GM21367 (cell line): ENCODE data around the gene NOL6.
"Not testable (repeated sequence)": the region's sequence is repeated elsewhere in the genome, so short reads cannot be mapped to it uniquely, and the experiment has no call there.

ENCODE experiments used
- ATAC-seq: cut with Tn5 transposase; IDR thresholded peaks from one replicate; pipeline ENCODE4 v1.9.1; 2021; ENCODE audit not compliant: unreplicated experiment

Gene NOL6

GRCh38 chr9:33472881-33473615, 676 bp downstream of the NOL6 start:
- ATAC-seq: no peak

- ATAC-seq: no peak
These were observed 1.4 kb downstream of the NOL6 start for GRCh38 chr9:33472171-33472880.

- ATAC-seq: no peak
These were observed 2.4 kb downstream of the NOL6 start for GRCh38 chr9:33471361-33471760.

GRCh38 chr9:33469891-33470290, 3.8 kb downstream of the NOL6 start:
- ATAC-seq: no peak

DNA sequence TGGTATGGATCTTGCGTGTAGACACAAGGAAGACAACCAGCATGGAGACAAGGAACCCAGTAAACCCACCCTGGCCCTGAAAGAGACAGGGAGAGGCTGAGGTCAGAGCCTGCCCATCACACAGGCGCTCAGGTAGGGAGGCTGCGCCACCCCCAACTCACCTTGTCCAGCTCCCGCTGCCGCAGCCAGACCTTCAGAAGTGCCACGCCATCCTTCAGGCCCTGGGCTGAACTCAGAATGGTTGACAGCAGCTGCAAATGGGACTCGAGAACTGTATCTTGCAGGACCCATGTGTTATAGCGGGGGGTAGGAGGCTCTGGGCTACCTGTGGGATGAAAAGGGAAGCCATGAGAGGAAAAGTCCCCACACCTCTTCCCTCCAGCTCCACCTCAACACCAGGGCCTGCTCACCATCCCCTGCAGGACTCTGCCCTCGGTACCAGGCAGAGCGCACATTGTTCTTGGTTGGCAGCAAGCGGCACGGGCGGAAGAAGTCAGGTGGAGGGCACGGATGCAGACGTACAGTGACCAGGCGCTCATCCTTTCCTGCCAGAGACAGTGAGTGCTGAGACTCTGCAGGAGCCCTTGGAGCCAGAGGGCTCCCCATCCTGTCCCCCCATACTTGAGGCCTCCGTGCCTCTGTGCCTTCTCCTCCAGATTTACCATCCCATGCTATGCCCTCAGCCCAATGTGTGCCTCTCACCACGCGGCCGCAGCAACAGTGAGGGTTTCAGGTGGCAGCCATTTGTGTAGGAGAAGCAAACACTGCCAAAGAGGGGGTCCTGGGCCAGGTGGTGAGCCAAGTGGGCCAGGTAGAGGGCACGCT, 4.7 kb downstream of the NOL6 start:
- ATAC-seq: no peak

DNA sequence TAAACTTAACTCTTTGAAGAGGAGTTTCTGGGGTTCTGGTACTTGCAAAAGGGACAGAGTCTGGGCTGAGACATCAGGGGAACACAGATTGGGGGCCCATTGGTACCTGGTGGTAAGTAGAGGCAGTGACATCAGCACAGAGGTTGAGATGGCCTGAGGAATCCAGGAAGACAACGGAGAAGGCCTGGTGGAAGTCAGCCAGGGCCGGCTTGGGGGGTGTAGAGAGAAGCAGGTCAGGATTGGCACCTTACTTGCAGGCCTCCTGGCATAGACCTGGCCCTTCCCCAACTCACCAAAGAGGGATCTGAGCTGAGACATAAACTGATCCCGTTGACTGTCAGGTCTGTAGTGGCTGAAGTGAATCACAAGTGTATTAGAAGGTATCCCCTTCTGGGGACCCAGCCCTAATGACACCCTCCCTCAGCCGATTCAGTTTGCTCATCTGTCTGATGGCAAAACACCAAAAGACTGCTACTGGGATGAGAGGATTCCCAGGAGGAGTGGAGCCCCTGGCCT, 5.5 kb downstream of the NOL6 start:
- ATAC-seq: no peak

DNA sequence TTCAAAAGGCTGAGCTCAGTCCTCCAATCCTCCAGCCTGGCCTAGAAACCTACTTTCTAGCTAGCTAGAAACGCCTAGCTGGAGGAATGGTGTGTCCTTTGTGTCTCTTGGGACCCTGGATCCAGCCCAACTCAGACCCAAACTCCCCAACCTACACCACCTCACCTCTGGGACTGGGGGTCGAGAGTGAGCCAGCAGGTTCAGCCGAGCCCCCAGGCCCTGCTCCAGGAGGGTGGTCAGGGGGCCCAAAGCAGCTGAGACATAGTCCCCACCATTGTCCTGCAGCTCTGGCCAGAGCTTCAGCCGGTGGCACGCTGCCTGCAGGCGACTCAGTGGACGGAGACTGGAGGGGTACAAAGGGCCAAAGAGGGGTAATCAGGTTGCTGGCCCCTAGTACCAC, 6.2 kb downstream of the NOL6 start:
- ATAC-seq: no peak

DNA sequence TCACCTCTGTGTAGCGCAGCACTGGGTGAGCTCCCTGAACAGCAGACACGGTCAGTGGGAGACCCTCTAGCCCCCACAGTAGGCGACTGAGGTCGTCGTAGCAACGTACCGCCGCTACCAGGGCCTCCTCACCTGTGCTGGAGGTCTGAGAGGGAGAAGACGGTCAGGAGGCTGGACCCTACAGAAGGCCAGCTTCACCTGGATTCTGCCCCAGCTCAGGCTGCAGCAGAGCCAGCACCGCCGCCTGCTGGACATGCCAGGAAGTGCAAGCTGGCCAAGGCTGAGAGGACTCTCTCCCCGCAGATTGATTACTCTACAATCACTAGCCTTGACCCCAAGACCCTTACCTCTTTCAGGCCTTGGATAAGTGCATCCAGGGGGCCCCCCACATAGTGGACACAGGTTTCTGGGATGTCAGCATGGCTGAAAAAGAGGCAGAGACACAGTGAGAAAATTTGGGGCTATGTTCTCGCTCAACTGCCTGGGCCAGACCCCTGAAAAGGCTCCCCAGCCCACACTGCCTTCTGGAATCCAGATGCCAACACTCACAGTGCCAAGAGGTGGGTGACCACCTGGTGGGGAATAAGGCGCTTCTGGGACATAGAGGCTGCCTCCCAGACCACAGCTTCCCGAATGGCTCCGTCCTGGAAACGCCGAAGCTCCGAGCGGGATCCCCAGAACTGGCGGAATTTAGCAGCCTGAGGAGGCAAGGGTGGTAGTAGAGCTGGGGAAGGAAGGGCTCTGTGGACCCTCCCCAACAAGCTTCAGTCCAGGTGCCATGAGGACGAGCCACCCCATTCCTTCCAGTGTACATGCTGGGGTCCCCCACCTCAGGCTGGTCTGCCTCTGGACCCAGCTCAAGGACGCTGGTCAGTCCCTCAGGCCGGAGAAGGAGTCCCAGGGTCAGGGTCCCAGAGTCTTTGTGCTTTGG, 6.9 kb downstream of the NOL6 start:
- ATAC-seq: no peak

GRCh38 chr9:33465596-33466564, 7.8 kb downstream of the NOL6 start:
- ATAC-seq: no peak

DNA sequence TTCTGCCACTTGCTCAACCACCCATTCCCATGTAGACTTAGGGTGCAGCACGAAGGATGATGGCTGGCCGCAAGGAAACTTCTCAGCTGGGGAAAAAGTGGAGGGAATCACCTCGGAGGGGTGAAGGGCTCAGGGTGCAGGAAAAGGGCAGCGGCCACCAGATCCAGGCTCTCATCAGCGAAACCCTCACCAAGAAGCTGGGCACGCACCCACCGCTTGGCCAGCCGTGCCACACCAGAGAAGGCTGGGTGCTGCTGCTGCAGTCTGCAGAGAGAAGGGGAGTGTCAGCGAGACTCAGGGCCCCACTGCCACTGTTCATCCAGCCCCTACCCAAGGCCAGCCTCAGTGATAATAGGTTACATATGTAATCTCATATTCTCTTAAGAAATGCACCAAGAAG, 8.6 kb downstream of the NOL6 start:
- no peak for ATAC-seq

GRCh38 chr9:33464045-33464636, 9.6 kb downstream of the NOL6 start:
- no peak for ATAC-seq

DNA sequence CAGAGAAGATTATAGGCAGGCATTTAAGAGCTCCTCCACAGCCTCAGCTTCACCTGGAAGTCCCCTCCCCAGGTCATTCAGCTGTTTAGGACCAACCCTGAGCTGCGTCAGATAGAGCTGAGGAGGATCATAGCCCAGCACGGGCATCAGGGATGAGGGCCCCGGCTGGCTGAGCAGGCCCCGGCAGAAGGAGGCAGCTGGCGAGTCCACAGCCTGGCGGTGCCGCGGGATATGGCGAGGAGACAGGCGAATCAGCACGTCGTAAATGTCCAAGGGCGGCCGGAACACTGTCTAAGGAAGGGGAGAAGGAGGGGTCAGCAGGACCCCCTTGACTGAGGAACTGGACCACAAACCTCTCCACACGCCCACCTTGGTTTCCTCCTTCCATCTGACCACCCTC, 10.6 kb downstream of the NOL6 start:
- no peak for ATAC-seq

GRCh38 chr9:33461492-33461891, 12.2 kb downstream of the NOL6 start:
- ATAC-seq: no peak

GRCh38 chr9:33460854-33461253, 12.9 kb downstream of the NOL6 start:
- no peak for ATAC-seq

DNA sequence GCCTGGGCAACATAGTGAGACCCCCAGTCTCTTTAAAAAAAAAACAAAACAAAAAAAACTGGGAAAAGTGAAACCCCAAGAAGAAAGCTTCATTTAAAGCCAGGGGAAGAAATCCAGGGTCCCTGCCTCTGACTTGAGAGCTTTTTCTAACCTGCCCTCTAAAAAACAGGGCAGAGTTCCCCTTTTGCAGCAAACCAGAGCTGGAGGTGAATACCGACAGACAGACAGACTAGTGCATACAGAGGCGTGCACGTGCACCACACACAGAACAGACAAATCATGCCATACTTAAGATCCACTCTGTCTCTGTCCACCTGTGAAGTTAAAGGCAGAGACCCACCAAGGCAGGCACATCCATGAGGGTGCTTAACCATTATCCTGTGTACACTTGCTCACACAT, 14.6 kb downstream of the NOL6 start:
- ATAC-seq: no peak

- ATAC-seq: peak; percentile 40
These were observed 15.3 kb downstream of the NOL6 start for GRCh38 chr9:33458444-33458843.

- ATAC-seq: no peak
These were observed 17.8 kb downstream of the NOL6 start for GRCh38 chr9:33455945-33456344.

DNA sequence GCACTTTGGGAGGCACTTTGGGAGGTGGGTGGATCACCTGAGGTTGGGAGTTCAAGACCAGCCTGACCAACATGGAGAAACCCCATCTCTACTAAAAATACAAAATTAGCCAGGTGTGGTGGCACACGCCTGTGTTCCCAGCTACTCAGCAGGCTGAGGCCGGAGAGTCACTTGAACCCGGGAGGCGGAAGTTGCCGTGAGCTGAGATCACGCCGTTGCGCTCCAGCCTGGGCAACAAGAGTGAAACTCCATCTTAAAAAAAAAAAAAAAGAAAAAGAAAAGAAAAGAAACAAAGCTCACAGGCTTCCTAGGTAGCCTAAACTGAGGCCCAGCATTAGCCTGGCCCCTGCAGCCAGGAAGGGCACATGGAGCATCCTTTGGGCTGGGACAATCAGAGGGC, 18.3 kb downstream of the NOL6 start:
- ATAC-seq: not testable (repeated sequence)

DNA sequence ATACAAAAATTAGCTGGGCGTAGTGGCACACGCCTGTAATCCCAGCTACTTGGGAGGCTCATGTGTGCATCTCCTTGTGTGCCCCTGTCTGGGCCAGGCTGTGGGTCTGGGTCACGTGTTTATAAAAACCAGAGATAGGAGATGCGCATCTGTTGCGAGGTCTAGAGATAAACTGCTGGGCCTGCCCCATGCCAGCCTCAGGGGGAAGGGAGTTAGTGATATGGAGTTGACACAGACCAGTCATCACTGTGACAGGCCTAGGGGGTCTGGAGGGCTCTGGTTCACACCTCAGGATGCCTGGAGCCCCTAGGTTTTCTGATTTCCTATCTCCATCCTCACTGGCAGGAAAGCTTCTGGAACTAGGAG, 19.1 kb downstream of the NOL6 start:
- not testable (repeated sequence) for ATAC-seq
